Hematopoietic multipotent progenitor cell (in vitro differentiated cells): Measurements from ENCODE around the gene SMIM41. TPM values are rescaled to one million over a fixed set of nuclear protein-coding genes. Genes with fewer than 3 reads are reported as not detected.
A peak's percentile ranks its signal among the peaks of the same experiment; 100 is the strongest.

Experiments used
- DNase-seq, 3 donors: peaks; one replicate each; pipeline ENCODE4 v3.0.0-alpha.2; 2011 to 2015; ENCODE audit warnings: low read depth in 2 of 3, low spot score in 2 of 3
- total RNA-seq: library from RNA; depleted of rRNA; stranded (reverse); fragments of >200 nt; gene quantifications from one replicate; pipeline ENCODE4 v1.2.3, GENCODE V29; 2012

Gene SMIM41
- under 0.01 TPM for total RNA-seq

- no peak for DNase-seq
Measured at GRCh38 chr12:52079576-52080402, at the start of gene SMIM41. SMIM41 (plus strand) TSS chr12:52079704; CDS start chr12:52079780, 76 bp downstream.

DNA sequence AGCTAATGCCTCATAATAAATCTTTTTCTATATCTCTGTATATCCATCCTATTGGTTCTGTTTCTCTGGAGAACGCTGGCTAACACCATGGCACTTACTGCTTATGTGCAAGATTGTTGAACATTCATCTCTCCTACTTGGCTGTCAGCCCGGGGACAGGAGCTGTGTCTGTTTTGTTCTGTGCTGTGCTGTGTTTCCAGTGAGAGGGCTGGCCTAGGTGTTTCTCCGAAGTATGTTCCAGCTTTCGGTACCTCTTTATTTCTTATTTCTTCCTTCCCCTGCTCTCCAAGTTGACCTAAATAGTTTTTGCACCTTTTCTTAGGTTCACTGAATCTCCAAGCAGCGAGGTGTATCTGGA is 47.1 kb upstream of the SMIM41 start:
- no peak for DNase-seq

DNA sequence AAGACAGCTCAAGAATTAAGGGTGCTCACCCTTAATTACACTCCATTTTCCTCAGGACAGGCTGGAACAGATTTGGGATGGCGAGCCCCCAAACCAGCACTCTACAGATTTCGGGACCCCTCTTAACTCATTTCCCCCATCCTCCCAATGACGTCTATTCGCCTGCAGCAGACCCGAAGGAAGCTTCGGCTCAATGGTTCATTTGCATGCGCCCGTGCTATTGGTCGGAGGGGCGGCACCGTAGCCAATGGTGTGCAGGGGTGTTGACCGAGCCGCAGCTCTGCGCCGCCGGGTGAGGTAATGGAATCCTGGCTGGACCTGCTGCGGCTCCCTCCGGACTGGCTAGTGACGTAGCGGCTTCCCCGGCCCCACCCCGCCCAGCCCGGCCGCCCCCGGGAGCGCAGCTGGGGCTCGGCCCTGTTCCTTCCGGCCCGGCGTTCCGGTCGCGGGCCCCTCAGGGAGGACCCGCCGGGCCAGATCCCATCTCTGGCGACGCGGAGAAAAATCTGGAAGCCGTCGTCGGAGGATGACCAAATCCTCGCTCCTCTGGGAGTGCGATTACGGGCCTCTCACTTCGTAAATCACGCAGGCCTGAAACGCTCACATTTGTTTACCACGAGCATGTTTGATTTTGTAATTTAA is 46.6 kb upstream of the SMIM41 start:
- peak in 2 of 3 donors; percentile 92 to 94 for DNase-seq

DNA sequence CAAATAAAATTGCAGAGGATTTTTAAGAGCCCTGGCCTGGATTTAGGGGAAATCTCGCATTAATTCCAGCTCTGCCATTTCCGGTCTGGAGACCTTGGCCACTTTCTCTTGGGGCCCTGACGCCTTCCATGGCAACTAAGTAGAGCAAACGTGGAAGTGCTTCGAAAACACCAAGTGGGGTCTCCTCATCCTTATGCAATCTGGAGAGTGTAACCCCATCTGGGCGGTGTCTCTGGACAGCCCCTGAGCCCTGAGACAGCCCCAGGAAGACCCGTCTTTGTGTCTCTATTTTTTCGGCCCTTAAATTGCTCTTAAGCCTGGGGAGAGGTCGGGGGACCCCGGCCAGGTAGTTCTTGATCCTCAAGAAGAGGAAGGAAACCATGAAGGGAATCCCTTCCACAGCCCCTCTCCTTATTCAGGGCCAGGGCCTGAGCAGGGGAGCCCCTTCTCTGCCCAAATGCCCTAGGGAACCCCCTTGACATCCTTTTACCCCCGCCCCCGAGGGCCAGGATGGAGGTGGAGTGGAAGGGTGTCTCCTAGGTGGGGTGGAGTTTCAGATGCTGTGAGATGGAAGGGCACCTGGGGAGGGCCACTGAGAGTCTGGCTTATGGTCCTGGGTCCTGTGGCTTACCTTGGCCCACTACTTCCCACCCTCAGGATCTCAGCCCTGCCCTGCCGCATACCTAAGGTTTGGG is 45.9 kb upstream of the SMIM41 start:
- no peak for DNase-seq

DNA sequence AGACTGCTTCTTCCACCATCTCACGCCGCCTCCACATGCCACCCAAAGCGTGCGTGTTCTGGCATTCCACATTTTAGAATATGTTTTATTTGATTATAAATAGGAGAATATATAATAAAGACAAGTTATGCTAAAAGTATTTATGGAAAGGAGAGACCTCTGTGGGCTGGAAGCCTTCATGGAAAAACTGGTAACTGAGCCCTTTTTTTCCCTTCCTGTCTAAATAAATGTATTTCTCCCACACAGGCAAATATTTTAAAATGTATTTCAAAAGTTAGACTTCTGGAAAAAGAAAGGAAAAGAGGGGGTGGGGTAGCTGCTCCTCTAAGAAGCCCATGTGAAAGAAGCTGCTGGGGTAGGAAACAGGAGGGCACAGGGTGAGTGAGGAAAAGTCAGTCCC is 44.3 kb upstream of the SMIM41 start:
- no peak for DNase-seq

GRCh38 chr12:52035926-52036325 is 43.6 kb upstream of the SMIM41 start:
- DNase-seq: no peak

- DNase-seq: peak in 2 of 3 donors; percentile 77 to 81
Measured at GRCh38 chr12:52036587-52037171, 42.8 kb upstream of the SMIM41 start.

DNA sequence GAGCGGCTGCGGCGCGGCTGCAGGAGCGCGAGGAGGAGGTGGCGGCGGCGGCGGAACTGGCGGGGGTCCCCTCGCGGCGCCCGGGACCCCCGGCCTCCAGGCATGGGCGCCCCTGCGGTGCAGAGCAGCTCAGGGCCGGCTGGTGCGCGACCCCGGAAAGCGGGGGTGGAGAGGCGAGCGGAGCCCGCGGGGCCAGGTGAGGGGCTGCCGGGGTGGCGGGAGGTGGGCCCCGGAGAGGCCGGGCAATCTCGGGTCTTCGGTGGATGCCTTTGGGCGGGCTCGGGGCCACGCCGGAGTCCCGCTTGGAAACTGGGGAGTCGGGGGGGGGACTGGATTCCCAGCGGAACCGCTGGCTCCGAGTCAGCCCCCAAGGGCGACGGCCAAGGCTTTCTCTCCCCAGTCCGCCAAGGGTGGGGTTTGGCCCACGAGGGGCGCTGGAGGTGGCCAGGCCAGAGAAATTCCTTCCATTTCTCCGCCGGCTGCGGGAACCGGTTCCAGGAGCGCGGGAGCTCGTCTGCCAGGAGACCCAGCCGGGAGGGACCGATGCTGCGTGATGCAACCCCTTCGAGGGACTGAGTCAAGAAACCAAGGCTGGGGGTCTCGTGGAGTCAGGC is 42.1 kb upstream of the SMIM41 start:
- DNase-seq: no peak

DNA sequence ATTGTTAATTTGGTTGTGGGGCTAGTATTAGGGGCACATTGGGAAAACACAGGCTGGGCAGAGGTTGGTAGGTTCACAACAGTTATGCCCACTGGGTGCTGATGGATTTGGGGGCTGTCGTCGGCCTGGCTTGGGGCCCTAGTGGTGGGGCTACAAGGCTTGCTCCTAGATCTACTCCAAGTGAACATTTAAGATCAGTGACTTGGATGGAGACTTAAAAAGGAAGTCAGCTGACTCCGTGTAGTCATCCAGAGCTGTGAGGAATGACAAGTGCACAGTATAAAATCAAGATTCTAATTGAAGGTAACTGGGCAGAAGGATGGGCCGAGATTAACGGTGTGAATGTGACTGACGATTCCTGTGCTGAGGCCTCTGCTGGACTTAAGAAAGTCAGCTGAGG is 41.1 kb upstream of the SMIM41 start:
- DNase-seq: no peak

- no peak for DNase-seq
Measured at GRCh38 chr12:52041035-52041434, 38.5 kb upstream of the SMIM41 start.

DNA sequence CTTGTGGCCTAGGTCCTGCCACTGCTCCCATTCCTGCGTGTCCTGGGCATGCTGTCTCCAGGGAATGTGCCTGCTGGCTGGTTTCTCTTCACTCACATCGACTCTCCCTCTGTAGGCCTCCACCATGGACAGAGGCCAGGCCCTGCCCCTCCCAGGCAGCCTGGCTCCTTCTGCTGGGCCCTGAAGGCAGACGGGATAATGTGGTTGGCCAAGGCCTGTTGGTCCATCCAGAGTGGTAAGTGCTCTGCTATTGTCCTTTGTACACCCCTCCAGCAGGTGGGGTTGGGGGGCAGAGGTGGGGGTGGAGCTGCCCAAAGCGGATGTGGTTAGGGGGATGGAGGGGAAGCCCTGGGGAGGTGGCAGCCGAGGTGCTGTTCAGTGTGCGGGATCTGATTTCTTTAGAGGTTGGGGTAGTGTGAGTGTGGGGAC is 37.8 kb upstream of the SMIM41 start:
- peak in 2 of 3 donors; percentile 79 to 85 for DNase-seq

GRCh38 chr12:52042706-52043385 is 36.7 kb upstream of the SMIM41 start:
- DNase-seq: no peak

- no peak for DNase-seq
Measured at GRCh38 chr12:52043386-52044212, 35.9 kb upstream of the SMIM41 start.

DNA sequence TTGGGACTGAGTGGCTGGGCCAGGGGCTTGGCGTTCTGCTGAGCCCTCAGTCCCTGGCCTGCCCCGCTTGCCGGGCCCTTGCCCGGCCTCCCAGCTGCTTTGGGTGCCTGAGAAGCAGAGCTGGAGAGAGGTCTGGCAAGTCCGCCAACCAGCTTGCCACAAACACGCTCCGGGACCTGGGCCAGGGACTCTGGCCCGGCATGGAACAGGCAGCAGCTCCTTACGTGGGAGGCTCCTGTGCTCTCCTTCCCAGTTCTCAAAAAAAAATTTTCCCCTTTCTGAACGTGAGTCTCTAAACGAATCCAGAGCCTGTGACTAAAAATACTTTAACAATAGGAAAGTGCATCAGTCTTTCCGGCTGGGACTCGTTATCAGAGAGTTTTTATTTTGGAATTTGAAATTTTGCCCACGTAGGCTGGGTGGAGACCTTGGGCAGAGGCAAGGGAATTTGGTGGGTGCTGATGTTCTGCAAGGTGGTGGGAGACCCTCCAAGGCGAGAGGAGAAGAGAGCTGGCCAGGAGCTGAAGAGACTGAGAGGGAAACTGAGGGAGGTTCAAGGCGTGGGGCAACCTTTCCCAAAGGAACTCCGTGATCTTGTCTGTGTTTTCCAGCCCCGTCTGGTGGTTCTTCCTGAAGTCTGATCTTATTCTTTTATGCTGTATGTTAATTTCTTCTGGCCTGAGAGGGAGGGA is 35.1 kb upstream of the SMIM41 start:
- no peak for DNase-seq

DNA sequence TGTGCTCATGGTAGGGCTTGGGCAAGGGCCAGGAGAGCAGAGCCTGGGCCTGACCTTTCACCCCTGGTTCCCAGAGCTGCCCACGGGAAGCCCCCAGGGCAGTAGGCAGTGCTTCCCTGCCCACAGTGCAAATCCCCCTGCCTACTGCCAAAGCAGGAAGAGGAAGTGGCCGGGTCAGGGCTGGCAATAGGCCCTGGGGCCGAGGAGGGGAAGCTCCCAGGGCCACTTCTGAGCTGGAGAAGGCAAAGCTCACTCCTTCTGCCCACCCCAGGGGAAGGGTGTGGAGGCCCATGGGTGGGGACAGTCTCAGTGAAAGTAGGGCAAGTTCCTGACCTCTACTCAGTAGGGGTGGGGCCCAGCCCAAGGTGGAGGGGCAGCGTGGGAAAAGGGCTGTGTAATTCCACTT is 33.7 kb upstream of the SMIM41 start:
- peak in 1 of 3 donors; percentile 54 for DNase-seq

DNA sequence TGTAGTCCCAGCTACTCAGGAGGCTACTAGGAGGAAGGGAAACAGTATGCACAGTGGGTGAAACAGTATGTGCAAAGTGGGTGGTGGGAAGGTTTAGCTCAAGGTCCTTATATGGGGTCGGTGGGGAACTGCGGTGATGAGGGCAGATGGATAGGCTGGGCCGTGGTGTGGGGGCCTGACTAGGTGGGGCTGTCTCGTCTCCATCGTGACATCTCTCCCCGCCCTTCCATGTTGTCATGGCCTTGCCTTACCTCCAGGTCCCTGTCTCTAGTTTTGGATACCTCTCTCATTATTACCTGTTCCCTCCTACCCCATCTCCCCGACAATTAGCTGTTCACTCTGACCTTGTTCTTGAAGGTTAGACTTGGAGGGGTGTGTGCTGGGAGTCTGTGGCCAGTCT is 32.6 kb upstream of the SMIM41 start:
- DNase-seq: no peak

DNA sequence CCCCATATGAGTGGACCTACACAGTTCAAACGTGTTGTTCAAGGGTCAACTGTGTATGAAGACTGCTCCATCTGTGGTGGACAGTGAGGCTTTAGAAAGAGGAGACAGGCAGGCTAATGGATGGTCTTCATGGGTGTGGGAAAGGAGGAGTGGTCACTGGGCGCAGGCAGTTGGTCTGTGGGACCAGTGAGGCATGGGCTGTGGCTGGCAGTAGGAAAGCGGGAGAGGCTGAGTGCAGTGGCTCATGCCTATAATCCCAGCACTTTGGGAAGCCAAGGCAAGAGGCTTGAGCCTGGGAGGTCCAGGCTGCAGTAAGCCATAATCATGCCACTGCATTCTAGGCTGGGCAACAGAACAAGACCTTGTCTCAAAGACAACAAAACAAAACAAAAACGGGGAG is 30.2 kb upstream of the SMIM41 start:
- no peak for DNase-seq

GRCh38 chr12:52049688-52050087 is 29.8 kb upstream of the SMIM41 start:
- DNase-seq: no peak
